A549 treated with Mapracorat at 1 μM for 4 hours (cell line): ENCODE results near the gene MYO5A. TPM values are rescaled to one million over a fixed set of nuclear protein-coding genes. Genes with fewer than 3 reads are reported as not detected.

Experiments used
- total RNA-seq: library from RNA; stranded (reverse); fragments of 200-300 nt; extraction: Qiagen RNA extraction; gene quantifications from 5 replicates; pipeline ENCODE4 v1.2.3, GENCODE V29; 2022

MYO5A gene
- 21.1 to 33.2 TPM (median 25.7 TPM) in 5 replicates for total RNA-seq

DNA sequence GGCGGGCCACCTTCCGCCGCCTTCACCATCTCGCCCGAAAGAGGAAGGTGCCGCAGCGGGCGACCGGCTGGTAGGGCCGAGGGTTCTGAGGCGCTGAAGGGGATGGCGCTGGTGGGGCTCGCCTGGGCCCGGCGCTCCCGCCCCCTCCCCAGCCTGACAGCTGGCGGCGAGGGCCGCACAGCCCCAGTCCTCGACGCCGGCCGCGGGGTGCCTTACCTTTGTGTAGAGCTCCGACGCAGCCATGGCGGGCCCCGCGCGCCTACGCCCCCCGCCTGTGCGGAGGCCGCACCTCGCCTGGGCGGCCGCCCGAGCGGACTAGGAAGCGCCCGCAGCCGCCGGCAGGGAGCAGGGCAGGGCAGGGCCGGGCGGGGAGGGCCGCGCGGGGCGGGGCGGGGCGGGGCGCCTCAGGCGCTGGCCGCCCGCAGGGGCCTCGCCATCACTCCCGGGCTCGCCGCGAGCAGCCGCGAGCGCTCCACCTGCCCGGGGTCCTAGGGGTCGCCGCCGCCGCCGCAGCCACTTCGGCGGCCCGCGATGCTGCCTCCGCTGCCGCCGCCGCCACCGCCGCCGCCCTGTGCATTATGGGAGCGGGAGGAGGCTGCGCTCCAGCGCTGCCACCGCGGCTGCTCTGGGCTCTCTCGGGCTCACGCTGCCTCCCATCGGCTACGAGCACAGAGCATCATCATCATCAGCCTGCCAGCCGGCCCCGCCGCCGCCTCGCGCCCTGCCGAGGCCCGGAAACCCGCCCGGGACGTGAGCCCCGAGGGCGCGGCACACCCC lies at the start of gene MYO5A:
MYO5A (minus strand) TSS at position 317 of the 777 bp plus-strand sequence; CDS start at position 243, 74 bp downstream.

DNA sequence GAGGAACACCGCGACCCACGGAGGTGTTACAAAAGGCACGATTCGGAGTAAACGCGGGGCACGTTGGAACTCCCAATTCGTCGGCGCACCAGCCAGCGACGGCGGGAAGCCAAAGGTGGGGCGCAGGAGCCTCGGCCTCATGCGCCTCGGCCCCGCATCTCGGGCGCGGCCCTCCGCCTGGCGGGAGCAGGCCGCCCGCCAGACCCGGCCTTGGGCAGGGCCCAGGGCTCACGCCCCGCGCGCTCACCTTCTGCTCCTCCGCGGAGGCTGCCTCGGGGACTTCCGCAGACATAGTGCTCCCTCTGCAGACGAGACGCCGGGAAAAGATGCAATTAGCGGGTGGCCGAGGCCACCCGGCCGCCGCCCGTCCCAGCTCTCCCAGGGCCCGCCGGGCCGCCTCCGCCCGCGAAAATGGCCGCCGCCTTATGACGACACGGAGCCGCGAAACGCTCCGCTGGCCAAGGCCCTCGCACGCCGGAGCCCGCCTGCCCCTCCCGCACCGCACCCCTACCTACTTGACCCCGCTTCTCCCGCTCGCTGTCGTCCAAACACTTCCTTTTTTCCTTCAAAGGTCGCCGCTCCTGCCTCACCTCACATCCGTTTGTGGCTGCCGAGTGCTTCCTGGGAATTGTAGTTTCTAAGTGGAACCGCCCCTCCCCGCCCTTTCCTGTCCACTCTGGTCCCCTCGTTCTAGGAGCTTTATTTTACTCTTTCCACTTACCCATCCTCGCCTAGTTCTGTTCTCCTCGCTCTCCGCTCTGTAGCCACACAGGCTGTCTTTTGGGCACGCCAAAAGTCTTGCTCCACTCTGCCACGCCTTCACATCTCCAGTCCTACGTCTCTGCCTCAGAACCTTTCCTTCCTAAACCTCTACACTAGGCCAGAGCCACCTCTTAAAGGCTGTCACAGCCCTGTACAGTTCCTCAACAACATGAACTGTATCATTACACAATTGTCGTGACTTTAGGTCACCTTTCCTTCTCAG lies 40.2 kb upstream of the MYO5A start, which contains the start of gene ARPP19:
ARPP19 (minus strand) TSS at position 430 of the 985 bp plus-strand sequence; CDS start at position 292, 138 bp downstream.

DNA sequence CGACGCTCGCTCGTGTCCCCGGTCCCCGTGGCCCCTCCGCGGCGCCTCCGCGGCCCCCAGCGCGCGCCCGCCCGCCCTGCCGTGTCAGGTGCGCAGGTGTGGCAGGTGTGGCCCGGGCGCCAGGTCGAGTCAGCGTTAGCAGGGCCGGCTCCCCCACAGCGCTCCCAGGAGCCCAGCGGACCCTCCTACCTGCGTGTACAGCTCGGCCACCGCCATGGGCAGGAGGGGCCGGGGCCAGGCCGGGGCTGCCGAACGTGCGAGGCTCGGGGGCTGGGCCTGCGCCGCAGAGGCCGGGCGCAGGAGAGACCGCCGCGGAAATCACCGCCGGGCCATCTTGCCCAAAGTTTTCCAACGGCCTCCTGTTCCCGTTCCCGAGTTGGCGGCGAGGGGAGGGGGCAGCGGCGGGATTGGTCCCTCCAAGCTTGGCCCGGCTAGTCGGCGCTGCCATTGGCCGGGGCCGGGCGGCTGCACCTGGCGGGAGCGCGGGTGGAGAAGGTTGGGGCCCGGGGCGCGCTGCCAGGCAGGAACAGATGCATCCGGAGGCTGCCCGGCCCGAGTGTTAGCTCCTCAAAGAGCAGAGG lies 233.2 kb downstream of the MYO5A start, which contains the start of gene MYO5C:
MYO5C (minus strand) TSS at position 384 of the 581 bp plus-strand sequence; CDS start at position 216, 168 bp downstream.

Other genes starting within 250 kb of the MYO5A start
- 4.9 to 6.8 TPM (median 6.2 TPM) in 5 replicates for gene MYO5C, start 233.1 kb downstream of the MYO5A start, total RNA-seq
- gene ARPP19, start 40.1 kb upstream of the MYO5A start, total RNA-seq, result 86.8 to 115 TPM (median 103 TPM) in 5 replicates
- gene ATOSA, start 150.5 kb upstream of the MYO5A start, total RNA-seq, result 7.6 to 11.4 TPM (median 8.7 TPM) in 5 replicates